H1 (cell line): ENCODE measurements around the gene EXOSC1. TPM values are rescaled to one million over a fixed set of nuclear protein-coding genes. Genes with fewer than 3 reads are reported as not detected.

Experiments used
- CTCF ChIA-PET: fragments of 300-600 bp; sonication (Branson Sonifier 250); formaldehyde crosslinking; loops from one replicate; lab custom pipeline; 2021; ENCODE audit not compliant: partially characterized antibody; lab: Charles Lee
- POLR2A ChIA-PET: fragments of 300-600 bp; sonication (Branson Sonifier 250); formaldehyde crosslinking; loops from one replicate; lab custom pipeline; 2021; ENCODE audit warnings: inconsistent platforms; ENCODE audit not compliant: partially characterized antibody; lab: Charles Lee
- DNase-seq, 2 experiments: peaks; one replicate each; pipeline versions ENCODE4 v3.0.0 to v3.0.0-alpha.2; 2010 to 2022; ENCODE audit warnings: low spot score in 2 of 2, low read depth in 1 of 2, mixed read lengths in 1 of 2
- FAIRE-seq: peaks from 2 replicates; lab custom pipeline; 2011; peaks lifted over from hg19 to GRCh38; lab: Jason Lieb, UNC
- H2AFZ ChIP-seq: 2 replicates; pipeline ENCODE4 v1.8.1; 2012; ENCODE audit warnings: low read length, inconsistent platforms
- H2AK5ac ChIP-seq: 2 replicates; pipeline ENCODE4 v1.6.1; 2013; ENCODE audit warnings: low read depth, low read length
- H2BK120ac ChIP-seq: replicated peaks from 2 replicates; pipeline ENCODE3; 2013; ENCODE audit warnings: low read depth, low read length, inconsistent platforms
- H2BK12ac ChIP-seq: 2 replicates; pipeline ENCODE4 v1.6.1; 2013; ENCODE audit warnings: low read depth, low read length
- H2BK15ac ChIP-seq: 2 replicates; pipeline ENCODE4 v1.6.1; 2013; ENCODE audit warnings: low read length
- H2BK20ac ChIP-seq: 2 replicates; pipeline ENCODE4 v1.6.1; 2013; ENCODE audit warnings: low read length
- H2BK5ac ChIP-seq: 2 replicates; pipeline ENCODE4 v1.6.1; 2013; ENCODE audit warnings: low read depth, low read length
- H3K14ac ChIP-seq: 2 replicates; pipeline ENCODE4 v1.6.1; 2013; ENCODE audit warnings: inconsistent platforms; ENCODE audit not compliant: insufficient read length
- H3K18ac ChIP-seq: 2 replicates; pipeline ENCODE4 v1.6.1; 2013; ENCODE audit warnings: low read length; ENCODE audit errors: extremely low read depth
- H3K23ac ChIP-seq: 2 replicates; pipeline ENCODE4 v1.6.1; 2013; ENCODE audit warnings: inconsistent platforms; ENCODE audit not compliant: insufficient read length
- H3K23me2 ChIP-seq: 2 replicates; pipeline ENCODE4 v1.6.1; 2013; ENCODE audit warnings: low read depth, low read length
- H3K27ac ChIP-seq: 2 replicates; pipeline ENCODE4 v1.6.1; 2011; ENCODE audit warnings: low read depth, low read length, inconsistent platforms
- H3K27me3 ChIP-seq, 4 experiments: replicated peaks in 1 of 4; 1 replicate in 1 of 4; 2 replicates in 3 of 4; pipeline versions ENCODE4 v1.6.1 to v1.8.1; 2011 to 2013; ENCODE audit warnings: low read length in 3 of 4, mild to moderate bottlenecking in 3 of 4, inconsistent platforms in 2 of 4, mixed read lengths in 2 of 4, moderate library complexity in 1 of 4; ENCODE audit not compliant: control insufficient read depth in 3 of 4, insufficient read depth in 3 of 4; ENCODE audit errors: extremely low read depth in 1 of 4
- H3K36me3 ChIP-seq, 4 experiments: 2 replicates each; pipeline versions ENCODE4 v1.6.1 to v1.8.1; 2011 to 2013; ENCODE audit warnings: mild to moderate bottlenecking in 4 of 4, low read length in 3 of 4, moderate library complexity in 2 of 4, control low read depth in 1 of 4, inconsistent platforms in 1 of 4; ENCODE audit not compliant: insufficient read depth in 4 of 4, control insufficient read depth in 2 of 4
- H3K4ac ChIP-seq: replicated peaks from 2 replicates; pipeline ENCODE3; 2013; ENCODE audit warnings: low read length, low read depth, mixed read lengths, inconsistent platforms; ENCODE audit not compliant: insufficient read length
- H3K4me1 ChIP-seq, 4 experiments: replicated peaks in 1 of 4; 1 replicate in 1 of 4; 2 replicates in 3 of 4; pipeline versions ENCODE4 v1.6.1 to v1.8.1; 2011 to 2013; ENCODE audit warnings: low read length in 3 of 4, inconsistent platforms in 2 of 4, mixed read lengths in 1 of 4; ENCODE audit not compliant: insufficient read depth in 4 of 4, control insufficient read depth in 3 of 4
- H3K4me2 ChIP-seq, 2 experiments: 2 replicates each; pipeline versions ENCODE4 v1.6.1 to v1.8.1; 2011 to 2013; ENCODE audit warnings: low read depth in 2 of 2, low read length in 2 of 2, control low read depth in 1 of 2, inconsistent platforms in 1 of 2, mild to moderate bottlenecking in 1 of 2; ENCODE audit not compliant: insufficient read depth in 1 of 2
- H3K4me3 ChIP-seq, 4 experiments: fragments of 200-600, 300-600 bp in 1 of 4; sonication (generic), shearing (Covaris generic), sonication (Bioruptor Twin) in 1 of 4; 2 replicates each; pipeline versions ENCODE4 v1.5.1 to v1.8.1; 2011 to 2016; ENCODE audit warnings: low read length in 4 of 4, low read depth in 3 of 4, control low read depth in 2 of 4, inconsistent platforms in 2 of 4, mild to moderate bottlenecking in 2 of 4, mixed read lengths in 1 of 4, moderate library complexity in 1 of 4; ENCODE audit not compliant: insufficient read depth in 2 of 4; ENCODE audit errors: extremely low read depth in 1 of 4
- H3K56ac ChIP-seq: replicated peaks from 2 replicates; pipeline ENCODE3; 2013; ENCODE audit warnings: low read depth, mild to moderate bottlenecking, mixed read lengths, low read length, inconsistent platforms; ENCODE audit not compliant: insufficient read length
- H3K79me1 ChIP-seq: 2 replicates; pipeline ENCODE4 v1.6.1; 2013; ENCODE audit warnings: low read depth, low read length, control low read depth
- H3K79me2 ChIP-seq, 2 experiments: 2 replicates each; pipeline versions ENCODE4 v1.6.1 to v1.8.1; 2012 to 2013; ENCODE audit warnings: low read length in 2 of 2, mild to moderate bottlenecking in 2 of 2, inconsistent platforms in 1 of 2; ENCODE audit not compliant: insufficient read depth in 2 of 2, control insufficient read depth in 1 of 2
- H3K9ac ChIP-seq, 4 experiments: replicated peaks in 1 of 4; 1 replicate in 1 of 4; 2 replicates in 3 of 4; pipeline versions ENCODE4 v1.6.1 to v1.8.1; 2011 to 2013; ENCODE audit warnings: low read depth in 3 of 4, low read length in 3 of 4, control low read depth in 2 of 4, mild to moderate bottlenecking in 2 of 4, moderate library complexity in 2 of 4, inconsistent platforms in 1 of 4; ENCODE audit errors: extremely low read depth in 1 of 4
- H3K9me3 ChIP-seq, 2 experiments: 2 replicates each; pipeline versions ENCODE4 v1.6.1 to v1.8.1; 2012 to 2013; ENCODE audit warnings: mild to moderate bottlenecking in 2 of 2, moderate library complexity in 2 of 2, control low read depth in 1 of 2, inconsistent platforms in 1 of 2, low read depth in 1 of 2, low read length in 1 of 2, mixed read lengths in 1 of 2; ENCODE audit not compliant: insufficient read depth in 2 of 2
- H4K20me1 ChIP-seq, 2 experiments: replicated peaks in 1 of 2; 2 replicates each; pipeline versions ENCODE3 to v1.8.1; 2011 to 2013; ENCODE audit warnings: inconsistent platforms in 2 of 2, low read length in 2 of 2, mild to moderate bottlenecking in 1 of 2; ENCODE audit not compliant: insufficient read depth in 2 of 2, control insufficient read depth in 1 of 2
- H4K5ac ChIP-seq: 2 replicates; pipeline ENCODE4 v1.6.1; 2013; ENCODE audit warnings: low read length, low read depth, mixed read lengths, inconsistent platforms; ENCODE audit not compliant: insufficient read length
- H4K8ac ChIP-seq: 2 replicates; pipeline ENCODE4 v1.8.0; 2013; ENCODE audit warnings: mild to moderate bottlenecking, moderate library complexity, low read length, inconsistent platforms; ENCODE audit not compliant: insufficient read depth; ENCODE audit errors: extremely low read depth
- H4K91ac ChIP-seq: replicated peaks from 2 replicates; pipeline ENCODE3; 2013; ENCODE audit warnings: low read length, mixed read lengths, inconsistent platforms; ENCODE audit not compliant: insufficient read length
- ASH2L ChIP-seq: fragments of 200-600, 300-600 bp; sonication (generic); IDR thresholded peaks from one replicate; pipeline ENCODE4 v1.7.1; 2017; ENCODE audit warnings: low read length
- ATF2 ChIP-seq: IDR thresholded peaks from 2 replicates; pipeline ENCODE4 v1.6.1; 2012; ENCODE audit warnings: low read length, inconsistent platforms
- CBX8 ChIP-seq: fragments of 300-800, 300-1000 bp; sonication (generic); IDR thresholded peaks from 2 replicates; pipeline ENCODE4 v1.7.1; 2016; ENCODE audit warnings: low read depth, low read length, borderline replicate concordance
- CHD1 ChIP-seq: IDR thresholded peaks from 2 replicates; pipeline ENCODE4 v1.6.1; 2012; ENCODE audit warnings: low read depth, low read length, improper control_type of control experiment
- EP300 ChIP-seq, 2 experiments: IDR thresholded peaks; 1 replicate in 1 of 2; 2 replicates in 1 of 2; pipeline ENCODE4 v1.6.1; 2011 to 2012; ENCODE audit warnings: low read depth in 2 of 2, low read length in 2 of 2, mild to moderate bottlenecking in 2 of 2, borderline replicate concordance in 1 of 2, inconsistent platforms in 1 of 2, moderate library complexity in 1 of 2
- GABPA ChIP-seq: IDR thresholded peaks from 2 replicates; pipeline ENCODE4 v1.6.1; 2011; ENCODE audit warnings: mild to moderate bottlenecking, low read length, moderate library complexity, borderline replicate concordance; ENCODE audit not compliant: insufficient read depth
- HDAC2 ChIP-seq, 2 experiments: fragments of 300-600 bp in 1 of 2; sonication (generic) in 1 of 2; IDR thresholded peaks; 2 replicates each; pipeline ENCODE4 v1.6.1; 2011 to 2012; ENCODE audit warnings: low read depth in 2 of 2, low read length in 2 of 2, mild to moderate bottlenecking in 2 of 2, moderate library complexity in 2 of 2, borderline replicate concordance in 1 of 2, inconsistent platforms in 1 of 2
- NRF1 ChIP-seq: IDR thresholded peaks from 2 replicates; pipeline ENCODE4 v1.6.1; 2011; ENCODE audit warnings: mild to moderate bottlenecking, low read depth, low read length, improper control_type of control experiment
- POLR2A ChIP-seq, 2 experiments: IDR thresholded peaks; 1 replicate in 1 of 2; 2 replicates in 1 of 2; pipeline ENCODE4 v1.6.1; 2011; ENCODE audit warnings: low read depth in 2 of 2, low read length in 2 of 2, mild to moderate bottlenecking in 2 of 2; ENCODE audit errors: control extremely low read depth in 1 of 2
- RXRA ChIP-seq: IDR thresholded peaks from 2 replicates; pipeline ENCODE4 v1.6.1; 2011; ENCODE audit warnings: low read depth, mild to moderate bottlenecking, low read length, moderate library complexity; ENCODE audit not compliant: insufficient read depth
- ZNF274 ChIP-seq: IDR thresholded peaks from 2 replicates; pipeline ENCODE4 v1.7.0; 2012; ENCODE audit warnings: low read length, borderline replicate concordance; ENCODE audit errors: extremely low read depth
- WGBS, 2 experiments: shearing (Covaris generic) in 1 of 2; methylation state at CpG; one replicate each; pipeline versions ENCODE4 v1.1.6 to v1.1.7; 2013 to 2015; ENCODE audit warnings: low lambda C conversion rate in 2 of 2, mixed read lengths in 2 of 2, inconsistent platforms in 1 of 2, low coverage in 1 of 2, missing lambda C conversion rate in 1 of 2; ENCODE audit not compliant: insufficient replicate concordance in 2 of 2, insufficient coverage in 1 of 2, insufficient read length in 1 of 2; ENCODE audit errors: extremely low coverage in 1 of 2, missing lambda C conversion rate in 1 of 2; 5-methylcytosine and 5-hydroxymethylcytosine counted together
- polyA plus RNA-seq, 7 experiments: library from polyadenylated mRNA; depleted of rRNA in 3 of 7; stranded (reverse) in 5 of 7; unstranded in 2 of 7; fragments of >200 nt in 5 of 7; fragments of 200-250 nt in 2 of 7; gene quantifications; 1 replicate in 5 of 7; 2 replicates in 1 of 7; 4 replicates in 1 of 7; pipeline versions ENCODE4 v1.2.1 to v1.2.3, GENCODE V29; 2011 to 2013; ENCODE audit warnings: missing spikeins in 2 of 7, mixed read lengths in 2 of 7
- total RNA-seq: library from RNA; stranded (reverse); fragmentation: NEBNext Ultra II Directional; extraction: Animal tissue kit (Norgen Biotek cat#: 25700); gene quantifications from 2 replicates; pipeline ENCODE4 v1.2.1, GENCODE V29; 2021

The EXOSC1 gene
- total and polyA plus RNA-seq, 2 of the 8 experiments (the other 6 are each of a cell fraction or from before 2014, with no cell fraction given): 52.1 to 68.1 TPM

GRCh38 chr10:97456686-97457065 lies 10.9 kb upstream of the EXOSC1 start:
- Histone ChIP-seq H3K9me3 (peaks cover 0 to 2% of the 10 kb centered on the region in 2 experiments; a peak in 1 of 4 replicates), H2BK120ac (no peak overlapping the region), H2AFZ (no peak overlapping the region), H3K4me1 (no peaks in the 10 kb centered on the region), H4K5ac (no peak overlapping the region), H3K27ac (no peak overlapping the region), H3K56ac (no peak overlapping the region), H3K9ac (no peak overlapping the region), H2BK15ac (no peak overlapping the region), H3K14ac (no peak overlapping the region), H3K79me1 (no peaks in the 10 kb centered on the region; the same call in 1 of the 2 replicates), H4K91ac (no peak overlapping the region), H3K4ac (no peak overlapping the region), H2AK5ac (no peak overlapping the region)
- FAIRE-seq: no peak
- DNase-seq: no peak
- WGBS, 2 experiments: 83% methylated on average over 3 of the region's 3 CpGs; no CpG with 5 or more reads in 1 of the 2 experiments
- TF ChIP-seq ASH2L: no peak
- TF ChIP-seq HDAC2 (IDR thresholded peaks at IDR 0.05; ENCODE audit: borderline replicate concordance in 1 of 2, low read depth in 2 of 2, low read length in 2 of 2): no peak
- no peak for TF ChIP-seq ZNF274
- no peak for TF ChIP-seq ATF2
- TF ChIP-seq NRF1: no peak
- no peak for TF ChIP-seq GABPA
- TF ChIP-seq RXRA: no peak
- TF ChIP-seq CHD1: no peak
- no peak for TF ChIP-seq EP300 (IDR thresholded peaks at IDR 0.05; ENCODE audit: borderline replicate concordance in 1 of 2, low read depth in 2 of 2, low read length in 2 of 2)
- no peak for TF ChIP-seq CBX8
- no peak for TF ChIP-seq POLR2A (IDR thresholded peaks at IDR 0.05; ENCODE audit: control extremely low read depth in 1 of 2, low read depth in 2 of 2, low read length in 2 of 2)
- TF ChIP-seq, all 59 proteins: peak for 0
- Histone ChIP-seq H3K23me2 (no peaks in the 10 kb centered on the region), H3K36me3 (peaks cover 30 to 90% (median 67%) of the 10 kb centered on the region in 4 experiments), H3K18ac (no peak overlapping the region), H2BK12ac (no peak overlapping the region), H3K79me2 (no peaks in the 10 kb centered on the region), H3K23ac (no peak overlapping the region), H2BK5ac (no peak overlapping the region), H3K4me2 (no peak overlapping the region), H2BK20ac (no peak overlapping the region), H4K20me1 (peaks cover 0 to 19% of the 10 kb centered on the region in 2 experiments), H3K4me3 (no peak overlapping the region), H4K8ac (no peak overlapping the region), H3K27me3 (no peaks in the 10 kb centered on the region)
- ChIA-PET CTCF (interaction anchor here (0.9 to 7.2 kb wide), 6 partner anchors 9 to 155 kb away, joined by 3 to 40 read pairs (median 4); no protein-coding TSS in a partner anchor), POLR2A (interaction anchor here (0.7 to 13.1 kb wide), 13 partner anchors 9 to 95 kb away, joined by 3 to 105 read pairs (median 3); no protein-coding TSS in a partner anchor)
